GM23248 (cell line): ENCODE results near the gene LTO1. TPM values are rescaled to one million over a fixed set of nuclear protein-coding genes. Genes with fewer than 3 reads are reported as not detected.

Experiments
- DNase-seq: peaks from one replicate; pipeline ENCODE4 v3.0.0-alpha.2; 2015
- H2AFZ ChIP-seq: fragments of 200-600 bp; sonication (generic); 2 replicates; pipeline ENCODE4 v1.6.1; 2016; ENCODE audit warnings: antibody characterized with exemption
- H3F3A ChIP-seq: fragments of 200-600 bp; sonication (generic); 2 replicates; pipeline ENCODE4 v1.6.1; 2016; ENCODE audit warnings: mild to moderate bottlenecking, antibody characterized with exemption, mixed run types; ENCODE audit not compliant: insufficient read depth
- H3K27ac ChIP-seq: fragments of 200-600 bp; sonication (generic); 2 replicates; pipeline ENCODE4 v1.5.1; 2016; ENCODE audit warnings: mild to moderate bottlenecking
- H3K27me3 ChIP-seq: fragments of 200-600 bp; sonication (generic); replicated peaks from 2 replicates; pipeline ENCODE4 v1.6.1; 2016; ENCODE audit warnings: mild to moderate bottlenecking; ENCODE audit not compliant: insufficient read depth
- H3K36me3 ChIP-seq: fragments of 200-600 bp; sonication (generic); 2 replicates; pipeline ENCODE4 v1.6.1; 2016; ENCODE audit warnings: low read depth, mild to moderate bottlenecking
- H3K4me1 ChIP-seq: fragments of 200-600 bp; sonication (generic); 2 replicates; pipeline ENCODE4 v1.6.1; 2016; ENCODE audit warnings: mild to moderate bottlenecking; ENCODE audit not compliant: insufficient read depth
- H3K4me2 ChIP-seq: fragments of 200-600 bp; sonication (generic); one replicate; pipeline ENCODE4 v1.6.1; 2016; ENCODE audit warnings: mild to moderate bottlenecking; ENCODE audit not compliant: unreplicated experiment
- H3K4me3 ChIP-seq: fragments of 200-600 bp; sonication (generic); 2 replicates; pipeline ENCODE4 v1.5.1; 2016; ENCODE audit warnings: mild to moderate bottlenecking
- H3K79me2 ChIP-seq: fragments of 200-600 bp; sonication (generic); 2 replicates; pipeline ENCODE4 v1.6.1; 2016; ENCODE audit warnings: mild to moderate bottlenecking; ENCODE audit not compliant: insufficient read depth
- H3K9ac ChIP-seq: fragments of 200-600 bp; sonication (generic); 2 replicates; pipeline ENCODE4 v1.6.1; 2016; ENCODE audit warnings: mild to moderate bottlenecking
- H3K9me2 ChIP-seq: fragments of 200-600 bp; sonication (generic); 2 replicates; pipeline ENCODE4 v1.6.1; 2016; ENCODE audit warnings: mixed run types, mild to moderate bottlenecking, moderate library complexity; ENCODE audit not compliant: insufficient read depth
- H3K9me3 ChIP-seq: fragments of 200-600 bp; sonication (generic); one replicate; pipeline ENCODE4 v1.6.1; 2017; ENCODE audit warnings: low read depth
- H4K20me1 ChIP-seq: fragments of 200-600 bp; sonication (generic); 2 replicates; pipeline ENCODE4 v1.6.0; 2016; ENCODE audit not compliant: insufficient read depth
- EZH2 ChIP-seq: fragments of 200-600 bp; sonication (generic); IDR thresholded peaks from 2 replicates; pipeline ENCODE4 v1.6.1; 2018; ENCODE audit warnings: antibody characterized with exemption, mild to moderate bottlenecking; ENCODE audit not compliant: insufficient read depth, poor library complexity, severe bottlenecking
- EZH2phosphoT487 ChIP-seq: fragments of 200-600 bp; sonication (generic); IDR thresholded peaks from 2 replicates; pipeline ENCODE4 v1.6.1; 2018; ENCODE audit warnings: antibody characterized with exemption, moderate library complexity, mild to moderate bottlenecking, low read depth; ENCODE audit not compliant: insufficient read depth
- WGBS, 2 experiments: methylation state at CpG; one replicate each; pipeline ENCODE4 v1.1.6; 2015 to 2017; ENCODE audit warnings: low lambda C conversion rate in 2 of 2, low coverage in 1 of 2; ENCODE audit errors: missing lambda C conversion rate in 2 of 2; 5-methylcytosine and 5-hydroxymethylcytosine counted together
- in situ Hi-C: fragments of 300-500 bp; cut with MboI; formaldehyde crosslinking; loops from 2 replicates; pipeline ENCODE4 v1.15.0; 2020
- polyA plus RNA-seq: library from polyadenylated mRNA; unstranded; fragments of >200 nt; fragmentation: Nextera tagmentation; extraction: Ambion mirVana; gene quantifications from 2 replicates; pipeline ENCODE4 v1.2.1, GENCODE V29; 2016
- total RNA-seq: library from RNA; depleted of rRNA; stranded (reverse); fragments of >200 nt; shearing (Covaris generic); gene quantifications from 2 replicates; pipeline ENCODE4 v1.2.3, GENCODE V29; 2014; rRNA removed

The LTO1 gene, protein sequence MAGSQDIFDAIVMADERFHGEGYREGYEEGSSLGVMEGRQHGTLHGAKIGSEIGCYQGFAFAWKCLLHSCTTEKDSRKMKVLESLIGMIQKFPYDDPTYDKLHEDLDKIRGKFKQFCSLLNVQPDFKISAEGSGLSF
- total RNA-seq (20.6 and 37.3 TPM in 2 replicates), polyA plus RNA-seq (25.5 and 26.2 TPM in 2 replicates)

DNA sequence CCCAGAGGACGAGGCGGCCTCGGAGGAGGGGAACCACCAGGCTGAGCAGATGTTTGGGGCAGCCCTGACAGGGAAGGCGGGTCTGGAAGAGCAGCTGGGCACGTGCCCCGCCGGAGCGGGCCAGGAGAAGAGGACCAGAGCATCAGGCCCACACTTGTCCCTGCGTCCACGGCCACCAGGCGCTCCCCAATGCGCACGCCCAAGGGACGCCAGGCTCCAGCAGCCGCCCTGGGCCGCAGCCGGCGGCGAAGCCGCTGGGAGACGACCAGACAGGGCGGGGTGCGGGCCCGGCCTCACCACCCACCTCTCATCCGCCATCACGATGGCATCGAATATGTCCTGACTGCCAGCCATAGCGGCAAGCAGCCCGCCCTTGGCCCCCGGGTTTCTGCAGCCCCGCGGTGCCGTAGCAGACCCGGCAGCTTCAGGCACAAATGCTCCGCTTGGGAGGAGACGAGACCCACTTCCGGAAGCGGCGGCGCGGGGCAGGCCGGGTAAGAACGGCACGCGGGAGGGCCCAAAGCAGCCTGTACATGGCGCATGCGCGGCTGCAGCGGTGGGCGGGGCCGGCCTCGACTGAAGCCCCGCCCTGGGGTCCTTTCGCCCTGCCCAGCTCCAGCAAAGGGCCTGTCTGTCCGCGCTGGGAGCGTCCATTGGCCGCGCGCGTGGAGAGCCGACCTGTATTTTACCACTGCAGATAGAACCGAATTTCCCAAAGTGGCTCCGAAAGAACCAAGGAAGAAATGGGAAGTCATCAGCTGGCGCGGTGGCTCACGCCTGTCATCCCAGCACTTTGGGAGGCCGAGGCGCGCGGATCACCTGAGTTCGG lies at the start of gene LTO1:
LTO1 (minus strand) TSS at position 468 of the 829 bp plus-strand sequence; CDS start at position 354, 114 bp downstream.
- H3K9me3 ChIP-seq = no peaks in the 10 kb centered on the region
- peaks cover 13% of the 10 kb centered on the region for H3K4me1 ChIP-seq
- peaks cover 24% of the 10 kb centered on the region for H3F3A ChIP-seq
- peak; percentile 97 for DNase-seq
- H3K36me3 ChIP-seq = no peaks in the 10 kb centered on the region
- H4K20me1 ChIP-seq = no peaks in the 10 kb centered on the region
- TF ChIP-seq EZH2phosphoT487 = no peak
- no peak for TF ChIP-seq EZH2
- no peaks in the 10 kb centered on the region for H3K27me3 ChIP-seq
- H3K9me2 ChIP-seq = no peaks in the 10 kb centered on the region
- peak within 1 kb of the TSS; percentile 98 for H3K4me2 ChIP-seq
- peak within 1 kb of the TSS; percentile 98 for H3K27ac ChIP-seq
- in situ Hi-C loops = no loop called here
- H3K9ac ChIP-seq = peak within 1 kb of the TSS; percentile 99
- peak within 1 kb of the TSS; percentile 98 for H3K4me3 ChIP-seq
- H3K79me2 ChIP-seq = peaks cover 34% of the 10 kb centered on the region
- peak within 1 kb of the TSS; percentile 97 for H2AFZ ChIP-seq
- 1 to 4% methylated on average over 59 to 65 of the region's 72 CpGs for WGBS, 2 experiments

DNA sequence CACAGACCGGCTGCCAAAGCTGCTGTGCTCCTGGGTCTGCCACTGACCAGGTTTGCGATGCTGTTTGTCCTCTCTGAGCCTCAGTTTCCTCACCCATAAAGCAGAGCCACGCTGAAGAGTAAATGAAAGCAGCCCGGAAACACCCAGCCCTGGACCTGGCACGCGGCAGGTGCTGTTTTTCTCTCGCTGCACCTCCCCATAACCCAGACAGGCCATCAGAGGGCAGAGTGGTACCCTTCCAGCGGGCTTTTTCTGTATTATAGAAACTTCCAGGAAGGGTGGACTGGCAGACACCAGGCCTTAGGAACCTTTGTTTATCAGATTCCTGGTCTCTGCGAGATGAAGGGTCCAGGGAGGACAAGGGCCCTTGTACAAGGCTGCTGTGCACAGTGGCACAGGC lies 46.6 kb upstream of the LTO1 start:
- 29 to 31% methylated on average over 9 of the region's 9 CpGs for WGBS, 2 experiments
- Histone ChIP-seq H3K4me2 (no peak overlapping the region), H2AFZ (no peak overlapping the region), H3K36me3 (no peaks in the 10 kb centered on the region), H3K27me3 (peaks cover 71% of the 10 kb centered on the region), H3K27ac (no peak overlapping the region), H3K9me3 (no peaks in the 10 kb centered on the region), H3K79me2 (no peaks in the 10 kb centered on the region), H4K20me1 (no peaks in the 10 kb centered on the region), H3K9ac (no peak overlapping the region), H3K9me2 (no peaks in the 10 kb centered on the region), H3K4me1 (no peaks in the 10 kb centered on the region), H3K4me3 (no peak overlapping the region), H3F3A (no peaks in the 10 kb centered on the region)
- TF ChIP-seq EZH2 (no peak), EZH2phosphoT487 (no peak)
- in situ Hi-C loops = no loop called here
- no peak for DNase-seq

DNA sequence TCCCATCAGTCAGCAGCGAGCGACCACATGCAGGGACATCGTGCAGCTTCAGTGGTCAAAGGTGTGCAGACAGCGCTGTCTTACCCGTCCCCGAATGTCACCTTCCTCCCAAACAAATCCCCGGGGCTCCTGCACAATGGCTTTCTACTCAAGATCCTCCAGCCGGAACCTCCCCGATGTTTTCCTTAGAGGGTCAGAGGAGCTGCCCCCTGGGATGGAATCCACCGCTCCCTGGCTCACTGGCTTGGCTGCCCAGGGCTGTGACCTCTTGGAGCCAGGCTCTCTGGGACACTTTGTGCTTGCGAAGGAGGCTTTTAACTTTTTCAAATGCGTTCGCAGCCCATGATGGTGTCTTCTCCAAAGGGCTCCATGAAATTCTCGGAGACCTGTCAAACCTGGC lies 46.0 kb upstream of the LTO1 start:
- Histone ChIP-seq H3K36me3 (no peaks in the 10 kb centered on the region), H3F3A (no peaks in the 10 kb centered on the region), H3K79me2 (no peaks in the 10 kb centered on the region), H3K9me2 (no peaks in the 10 kb centered on the region), H3K4me1 (no peaks in the 10 kb centered on the region), H3K27me3 (peaks cover 68% of the 10 kb centered on the region), H3K9ac (no peak overlapping the region), H3K4me2 (no peak overlapping the region), H3K4me3 (no peak overlapping the region), H3K27ac (no peak overlapping the region), H4K20me1 (no peaks in the 10 kb centered on the region), H3K9me3 (no peaks in the 10 kb centered on the region), H2AFZ (no peak overlapping the region)
- WGBS, 2 experiments = 21 to 23% methylated on average over 14 of the region's 14 CpGs
- TF ChIP-seq EZH2 = no peak
- in situ Hi-C loops = no loop called here
- DNase-seq = no peak

DNA sequence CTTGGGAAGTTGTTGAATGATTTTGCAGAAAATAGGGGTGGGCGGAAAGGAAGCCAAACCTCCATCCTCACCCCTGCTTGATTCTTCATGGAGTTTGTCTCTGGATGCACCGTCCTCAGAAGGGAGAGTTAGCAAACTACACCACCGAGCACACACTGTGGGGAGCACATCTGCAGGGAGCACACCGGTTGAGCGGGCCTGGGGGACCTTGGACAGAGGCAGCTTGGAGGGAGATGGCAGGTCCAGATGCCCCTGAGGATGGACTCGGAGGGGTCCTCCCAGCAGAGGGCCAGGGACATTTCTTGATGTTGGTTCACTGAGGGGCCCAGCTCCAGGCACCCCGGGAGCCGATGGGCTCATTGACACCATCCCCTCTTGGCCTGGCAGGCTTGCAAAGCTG lies 43.8 kb upstream of the LTO1 start:
- H3K27me3 ChIP-seq = peaks cover 49% of the 10 kb centered on the region
- no peak overlapping the region for H3K4me3 ChIP-seq
- no peak overlapping the region for H2AFZ ChIP-seq
- TF ChIP-seq EZH2 (no peak), EZH2phosphoT487 (no peak)
- H3F3A ChIP-seq = no peaks in the 10 kb centered on the region
- no peak overlapping the region for H3K9ac ChIP-seq
- H3K9me3 ChIP-seq = no peaks in the 10 kb centered on the region
- H3K9me2 ChIP-seq = no peaks in the 10 kb centered on the region
- in situ Hi-C loops = loop anchor here (10.0 kb wide), 1 partner anchor 476 kb away; no protein-coding TSS in a partner anchor
- no peaks in the 10 kb centered on the region for H3K36me3 ChIP-seq
- no peak overlapping the region for H3K27ac ChIP-seq
- DNase-seq = no peak
- 56 to 69% methylated on average over 8 of the region's 8 CpGs for WGBS, 2 experiments
- no peaks in the 10 kb centered on the region for H3K4me1 ChIP-seq
- no peaks in the 10 kb centered on the region for H4K20me1 ChIP-seq
- H3K4me2 ChIP-seq = no peak overlapping the region
- H3K79me2 ChIP-seq = no peaks in the 10 kb centered on the region
